Stimulated activated CD8-positive, alpha-beta memory T cell treated with anti-CD3 and anti-CD28 coated beads, Interleukin-2, amount 100 ng/mL, for 48 hours (primary cell): Measurements from ENCODE around the gene KDM4E.
"Not testable (repeated sequence)": the region's sequence is repeated elsewhere in the genome, so short reads cannot be mapped to it uniquely, and the experiment has no call there.

Experiments used
- DNase-seq, 2 donors: peaks; one replicate each; pipeline ENCODE4 v3.0.0-alpha.2; 2020; ENCODE audit warnings: low read depth in 2 of 2

KDM4E gene

GRCh38 chr11:95024958-95025357 is at the start of gene KDM4E:
Gene KDM4E (plus strand): TSS chr11:95025258. CDS start chr11:95025558, 300 bp downstream.
- no peak for DNase-seq

DNA sequence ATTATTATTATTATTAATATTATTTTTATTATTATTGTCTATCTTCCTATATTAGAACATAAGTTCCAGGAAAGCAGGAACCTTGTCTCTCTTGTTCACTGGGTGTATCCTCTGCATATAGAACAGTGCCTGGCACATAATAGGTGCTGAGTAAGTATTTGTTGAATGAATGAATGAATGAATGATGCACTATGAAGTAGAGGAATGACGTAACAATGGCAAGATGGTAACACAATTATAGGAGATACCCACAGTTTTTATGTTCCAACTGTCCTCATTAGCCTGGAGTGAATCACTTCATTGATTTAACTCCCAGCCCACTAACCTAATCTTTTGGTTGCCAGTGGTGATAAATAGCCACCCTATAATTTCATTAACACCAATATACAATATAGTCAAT is 49.5 kb upstream of the KDM4E start:
- DNase-seq: no peak

DNA sequence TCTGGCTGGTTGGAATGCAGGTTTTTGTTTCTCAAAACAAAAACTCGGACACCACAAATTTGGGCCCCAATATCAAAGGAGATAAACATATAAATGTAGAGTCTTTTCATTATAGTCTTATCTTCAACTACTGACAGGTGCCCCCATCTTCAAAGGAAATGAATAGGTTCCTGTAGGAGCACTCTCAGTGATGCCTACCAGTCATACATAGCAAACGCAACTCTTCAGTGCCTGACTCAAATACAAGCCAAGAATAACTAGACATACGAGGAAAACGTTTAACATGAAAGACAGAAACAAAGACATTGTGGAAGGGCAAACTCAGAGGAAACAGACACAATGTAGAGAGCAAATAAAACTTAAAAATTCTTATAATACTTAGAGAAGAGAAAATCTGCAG is 37.7 kb upstream of the KDM4E start:
- no peak for DNase-seq

DNA sequence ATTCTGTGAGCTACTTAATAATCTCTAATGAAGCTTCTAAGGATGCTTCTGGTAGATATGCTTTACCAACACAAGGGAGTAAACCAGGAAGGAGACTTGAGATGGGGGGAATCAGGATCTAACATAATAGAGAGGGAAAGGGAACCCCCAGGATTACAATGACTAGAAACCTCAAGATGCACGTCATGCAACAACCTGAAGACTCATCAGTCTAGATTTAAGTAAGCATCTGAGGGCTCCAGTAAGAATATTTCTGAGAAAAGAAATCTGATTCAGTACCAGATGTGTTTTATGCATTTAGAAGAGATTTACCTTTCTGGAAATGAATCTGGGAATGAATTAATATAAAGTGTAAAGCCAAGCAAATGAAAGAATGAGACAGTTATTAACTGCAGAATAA is 36.3 kb upstream of the KDM4E start:
- DNase-seq: no peak

- DNase-seq: no peak
These were observed 31.6 kb upstream of the KDM4E start for GRCh38 chr11:94993400-94993943.

- DNase-seq: no peak
These were observed 27.6 kb upstream of the KDM4E start for GRCh38 chr11:94997437-94997836.

GRCh38 chr11:94998285-94998684 is 26.8 kb upstream of the KDM4E start:
- no peak for DNase-seq

DNA sequence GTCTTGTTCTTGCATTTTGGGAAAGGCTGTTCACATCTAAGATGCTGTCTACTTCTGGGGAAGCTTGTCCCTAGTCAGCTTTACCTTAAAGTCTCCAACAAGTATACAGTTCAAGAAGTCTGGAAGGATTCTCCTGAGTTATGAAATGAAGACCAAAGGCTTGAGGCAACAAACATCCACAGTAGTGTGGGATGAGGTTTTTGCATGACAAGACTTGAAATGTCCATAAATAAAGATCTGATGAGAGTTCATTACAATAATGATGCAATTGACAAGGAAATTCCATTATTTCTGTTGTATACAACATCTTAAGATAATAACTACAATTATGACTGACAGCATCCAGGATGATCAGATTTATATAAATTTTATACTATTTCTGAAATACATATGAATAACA is 21.3 kb upstream of the KDM4E start:
- DNase-seq: no peak

DNA sequence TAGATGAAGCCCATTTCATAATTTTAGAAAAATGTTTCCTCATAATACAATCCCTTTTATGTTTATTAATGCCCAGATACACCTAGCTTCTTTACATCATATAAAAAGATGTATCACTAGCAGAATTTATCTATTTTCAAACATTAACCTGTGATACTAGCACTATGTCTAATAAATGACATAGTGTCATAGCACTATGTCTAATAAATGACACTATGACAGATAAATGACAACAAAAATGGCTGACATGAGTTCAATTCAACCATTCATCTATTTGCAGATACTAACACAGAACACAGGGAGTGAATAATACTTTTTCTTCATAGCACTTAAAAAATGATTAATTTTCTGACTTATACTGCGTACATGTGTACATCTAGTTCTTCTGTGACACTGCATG is 19.4 kb upstream of the KDM4E start:
- DNase-seq: no peak

DNA sequence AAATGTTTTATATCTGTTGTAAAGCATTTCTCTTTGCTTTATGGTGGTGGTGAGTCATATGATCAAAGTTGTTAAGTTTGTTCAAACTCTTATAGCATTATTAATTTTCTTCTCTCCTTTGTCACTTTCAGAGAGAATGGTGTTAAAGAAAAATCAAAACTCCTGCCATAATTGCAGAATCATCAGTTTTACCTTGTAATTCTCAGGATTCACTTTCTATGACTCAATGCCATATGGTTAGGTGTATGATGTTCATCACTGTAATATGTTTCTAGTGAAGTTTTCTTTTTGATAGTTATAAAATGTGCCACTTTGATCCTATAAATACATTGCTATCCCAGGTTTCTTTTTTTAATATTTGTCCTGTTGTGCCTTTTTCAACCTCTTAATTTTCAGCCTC is 13.7 kb upstream of the KDM4E start:
- DNase-seq: no peak

DNA sequence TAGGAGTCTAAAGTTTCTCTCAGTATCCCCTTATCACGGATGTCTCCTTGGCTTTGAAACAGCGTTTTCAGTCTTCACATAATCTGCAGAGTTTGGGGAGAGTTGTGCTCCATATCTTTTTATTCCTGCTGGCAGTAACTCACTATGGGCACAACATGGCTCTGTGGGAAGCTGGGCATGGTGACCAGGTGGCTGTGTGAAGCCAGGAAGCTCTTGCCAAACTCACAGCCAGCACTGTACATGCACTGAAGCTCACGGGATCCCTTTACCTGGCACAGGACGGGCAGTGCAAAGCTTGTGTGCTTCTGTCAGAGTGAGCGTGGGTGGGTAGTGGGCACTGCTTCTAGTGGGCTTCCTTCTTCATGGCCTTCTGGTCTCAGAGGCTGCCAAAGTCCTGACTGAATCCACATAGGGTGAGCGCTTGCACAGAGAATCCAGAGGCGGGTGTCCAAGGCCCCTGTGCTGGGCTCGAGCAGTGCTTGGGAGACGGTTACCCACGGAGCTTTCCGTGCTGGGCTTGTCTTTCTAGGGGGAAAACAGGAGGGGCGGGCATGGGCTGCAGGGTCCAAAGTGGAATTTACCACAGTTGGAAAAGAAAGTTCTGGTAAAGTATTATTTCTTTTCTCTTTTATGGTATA is 10.8 kb upstream of the KDM4E start:
- DNase-seq: no peak

DNA sequence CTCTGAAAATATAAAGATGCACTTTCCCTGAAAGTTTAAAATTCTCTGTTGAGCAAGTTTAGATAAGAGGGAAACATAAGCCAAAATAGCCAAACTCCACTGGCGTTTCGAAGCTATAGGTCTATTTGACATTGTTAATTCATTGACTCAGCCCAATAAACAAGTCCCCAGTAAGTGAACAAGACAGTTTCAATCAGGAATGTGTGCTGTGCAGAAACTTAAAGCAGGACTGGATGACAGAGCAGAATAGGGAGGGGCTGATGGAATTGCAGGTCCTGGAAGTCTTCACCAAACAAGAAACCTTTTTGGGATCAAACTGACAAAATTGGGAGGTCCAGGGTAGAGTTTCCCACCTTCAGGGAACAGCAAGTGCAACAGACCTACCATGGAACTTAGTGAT is 8.9 kb upstream of the KDM4E start:
- DNase-seq: no peak

GRCh38 chr11:95021468-95021867 is 3.6 kb upstream of the KDM4E start:
- DNase-seq: not testable (repeated sequence)

- not testable (repeated sequence) for DNase-seq
These were observed 536 bp downstream of the KDM4E start for GRCh38 chr11:95025594-95025993.

DNA sequence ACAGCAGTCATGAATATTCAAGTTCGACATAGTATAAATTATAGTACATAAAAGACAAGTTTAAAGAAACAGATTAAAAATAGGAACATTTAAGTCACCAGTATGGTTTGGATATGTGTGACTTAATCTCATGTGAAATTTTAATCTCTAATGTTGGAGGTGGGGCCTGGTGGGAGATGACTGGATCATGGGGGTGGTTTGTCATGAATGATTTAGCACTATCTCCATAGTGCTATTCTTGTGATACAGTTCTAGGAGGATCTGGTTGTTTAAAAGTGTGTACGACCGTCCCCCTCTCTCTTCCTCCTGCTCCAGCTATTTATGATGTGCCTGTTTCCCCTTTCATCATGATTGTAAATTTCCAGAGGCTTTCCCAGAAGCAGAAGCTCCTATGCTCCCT is 3.3 kb downstream of the KDM4E start:
- DNase-seq: no peak

GRCh38 chr11:95033051-95033450 is 8.0 kb downstream of the KDM4E start:
- no peak for DNase-seq

GRCh38 chr11:95035316-95035715 is 10.3 kb downstream of the KDM4E start:
- DNase-seq: no peak

DNA sequence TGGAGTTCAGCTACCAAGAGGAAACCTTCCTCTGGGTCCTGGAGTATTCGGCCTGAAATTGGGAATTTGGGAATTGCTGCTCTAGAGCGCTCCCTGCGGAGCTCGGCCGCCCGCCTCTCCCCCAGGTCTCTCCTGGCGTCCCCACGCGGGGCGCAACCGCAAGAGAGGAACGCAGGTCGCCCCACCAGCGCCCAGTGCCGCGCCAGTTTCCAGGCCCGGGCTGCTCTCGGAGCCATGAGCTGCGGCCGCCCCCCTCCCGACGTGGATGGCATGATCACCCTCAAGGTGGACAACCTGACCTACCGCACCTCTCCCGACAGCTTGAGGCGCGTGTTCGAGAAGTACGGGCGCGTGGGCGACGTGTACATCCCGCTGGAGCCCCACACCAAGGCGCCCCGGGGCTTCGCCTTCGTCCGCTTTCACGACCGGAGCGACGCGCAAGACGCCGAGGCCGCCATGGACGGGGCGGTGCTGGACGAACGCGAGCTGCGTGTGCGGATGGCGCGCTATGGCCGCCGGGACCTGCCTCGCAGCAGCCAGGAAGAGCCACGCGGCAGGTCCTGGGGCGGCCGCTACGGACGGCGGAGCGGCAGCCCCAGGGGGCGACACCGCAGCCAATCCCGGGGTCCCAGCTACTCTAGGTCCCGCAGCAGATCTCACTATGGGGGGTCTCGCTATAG is 12.4 kb downstream of the KDM4E start:
- DNase-seq: not testable (repeated sequence)

GRCh38 chr11:95042239-95042638 is 17.2 kb downstream of the KDM4E start:
- DNase-seq: no peak

GRCh38 chr11:95042906-95043305 is 17.8 kb downstream of the KDM4E start:
- no peak for DNase-seq

DNA sequence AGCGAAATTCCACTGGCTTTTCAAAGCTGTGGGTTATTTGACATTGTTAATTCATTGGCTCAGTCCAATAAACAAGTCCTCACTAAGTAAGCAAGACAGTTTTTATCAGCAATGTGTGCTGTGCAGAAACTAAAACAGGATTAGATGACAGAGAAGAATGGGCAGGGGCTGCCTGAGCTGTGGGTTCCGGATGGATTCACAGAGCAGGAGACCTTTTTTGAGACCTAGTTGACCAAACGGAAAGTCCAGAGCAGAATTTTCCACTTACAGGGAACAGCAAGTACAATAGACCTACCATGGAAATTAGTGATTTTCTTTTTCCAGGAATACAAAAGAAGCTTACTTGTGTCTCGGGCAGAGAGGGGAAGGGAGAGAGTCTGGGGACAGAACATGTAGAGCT is 19.0 kb downstream of the KDM4E start:
- DNase-seq: no peak

GRCh38 chr11:95045812-95046211 is 20.8 kb downstream of the KDM4E start:
- no peak for DNase-seq

DNA sequence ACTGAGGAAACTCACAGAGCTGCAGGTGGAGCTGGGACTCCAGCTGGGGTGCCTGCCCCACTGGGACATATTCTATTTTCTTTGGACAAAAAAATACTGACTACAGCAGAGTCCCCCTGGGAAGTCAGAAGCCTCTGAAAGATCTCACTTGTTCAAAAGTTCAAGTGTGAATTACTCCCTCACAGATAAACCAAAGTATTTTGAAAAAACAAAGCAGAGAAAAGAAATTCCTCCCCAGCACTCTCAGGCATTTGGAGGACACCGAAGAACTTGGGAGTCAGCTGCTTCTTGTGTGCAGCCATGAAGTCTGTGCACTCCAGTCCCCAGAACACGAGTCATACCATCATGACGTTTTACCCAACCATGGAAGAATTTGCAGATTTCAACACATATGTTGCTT is 24.1 kb downstream of the KDM4E start, which contains the start of gene KDM4F:
Gene KDM4F (plus strand): TSS at position 301 of the 400 bp plus-strand sequence.
- not testable (repeated sequence) for DNase-seq
